ENCODE results near the gene STAC3.

Gene STAC3

GRCh38 chr12:57211791-57212700, 38.9 kb downstream of the STAC3 start:
- DNase-seq (ENCODE audit: insufficient read length): no peak
- no peak for TF ChIP-seq POLR2AphosphoS5 (IDR thresholded peaks at IDR 0.05; ENCODE audit: low read depth, low read length)
- no peak for TF ChIP-seq TAF1 (IDR thresholded peaks at IDR 0.05; ENCODE audit: borderline replicate concordance, low read depth, low read length)
- TF ChIP-seq POLR2A (IDR thresholded peaks at IDR 0.05; ENCODE audit: low read depth, low read length): no peak
- FAIRE-seq: no peak

DNA sequence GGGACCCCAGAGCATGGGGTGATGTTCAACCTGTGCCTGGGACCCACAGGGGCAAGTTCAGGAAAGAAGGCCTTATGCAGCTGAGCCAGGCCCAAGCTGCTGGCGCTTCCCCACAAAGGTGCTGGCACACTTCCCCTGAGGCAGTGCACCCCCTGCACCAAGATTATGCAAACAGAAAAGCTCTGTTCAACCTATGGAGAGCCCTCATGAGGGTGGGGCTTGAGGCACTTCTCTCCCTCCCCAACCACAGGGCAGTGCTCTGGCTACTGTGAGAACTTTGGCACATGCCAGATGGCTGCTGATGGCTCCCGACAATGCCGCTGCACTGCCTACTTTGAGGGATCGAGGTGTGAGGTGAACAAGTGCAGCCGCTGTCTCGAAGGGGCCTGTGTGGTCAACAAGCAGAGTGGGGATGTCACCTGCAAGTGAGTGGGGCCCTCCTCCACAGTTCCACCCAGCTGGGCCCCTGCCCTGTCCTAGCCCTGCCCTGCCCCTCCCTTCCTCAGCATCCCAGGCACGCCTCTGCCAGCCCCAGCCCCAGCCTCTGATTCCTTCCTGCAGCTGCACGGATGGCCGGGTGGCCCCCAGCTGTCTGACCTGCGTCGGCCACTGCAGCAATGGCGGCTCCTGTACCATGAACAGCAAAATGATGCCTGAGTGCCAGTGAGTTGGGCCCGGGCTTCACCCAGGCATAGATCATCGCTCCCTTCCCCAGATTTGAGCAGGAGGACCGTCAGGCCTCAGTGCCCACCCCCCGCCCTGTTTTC, 39.9 kb downstream of the STAC3 start:
- FAIRE-seq (no peak), DNase-seq (ENCODE audit: insufficient read length) (no peak)
- TF ChIP-seq POLR2A (IDR thresholded peaks at IDR 0.05; ENCODE audit: low read depth, low read length) (no peak), TAF1 (IDR thresholded peaks at IDR 0.05; ENCODE audit: borderline replicate concordance, low read depth, low read length) (no peak), POLR2AphosphoS5 (IDR thresholded peaks at IDR 0.05; ENCODE audit: low read depth, low read length) (no peak)

DNA sequence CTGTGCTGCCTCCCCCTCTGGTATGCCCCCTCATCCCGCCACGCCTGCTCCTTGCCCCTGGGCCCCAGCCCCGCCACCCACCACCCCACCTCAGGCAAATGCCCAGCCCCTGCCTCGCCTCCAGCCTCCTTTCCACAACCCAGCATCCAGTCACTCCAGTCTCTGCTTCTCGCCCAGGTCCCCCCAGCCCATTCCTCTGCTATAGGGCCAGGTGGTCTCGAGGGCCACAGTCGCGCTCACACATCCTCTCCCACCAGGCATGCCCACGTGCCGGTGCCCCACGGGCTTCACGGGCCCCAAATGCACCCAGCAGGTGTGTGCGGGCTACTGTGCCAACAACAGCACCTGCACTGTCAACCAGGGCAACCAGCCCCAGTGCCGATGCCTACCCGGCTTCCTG, 40.5 kb downstream of the STAC3 start:
- DNase-seq (ENCODE audit: insufficient read length) (no peak), FAIRE-seq (no peak)
- TF ChIP-seq POLR2A (IDR thresholded peaks at IDR 0.05; ENCODE audit: low read depth, low read length) (no peak), TAF1 (IDR thresholded peaks at IDR 0.05; ENCODE audit: borderline replicate concordance, low read depth, low read length) (no peak), POLR2AphosphoS5 (IDR thresholded peaks at IDR 0.05; ENCODE audit: low read depth, low read length) (no peak)

- DNase-seq (ENCODE audit: insufficient read length) (no peak), FAIRE-seq (no peak)
- TF ChIP-seq POLR2A (IDR thresholded peaks at IDR 0.05; ENCODE audit: low read depth, low read length): no peak
- TF ChIP-seq POLR2AphosphoS5 (IDR thresholded peaks at IDR 0.05; ENCODE audit: low read depth, low read length): no peak
- TF ChIP-seq TAF1 (IDR thresholded peaks at IDR 0.05; ENCODE audit: borderline replicate concordance, low read depth, low read length): no peak
Observed at GRCh38 chr12:57209916-57210315, 41.1 kb downstream of the STAC3 start.

GRCh38 chr12:57208631-57209282, 42.2 kb downstream of the STAC3 start:
- DNase-seq (ENCODE audit: insufficient read length): no peak
- no peak for FAIRE-seq
- no peak for TF ChIP-seq TAF1 (IDR thresholded peaks at IDR 0.05; ENCODE audit: borderline replicate concordance, low read depth, low read length)
- no peak for TF ChIP-seq POLR2AphosphoS5 (IDR thresholded peaks at IDR 0.05; ENCODE audit: low read depth, low read length)
- no peak for TF ChIP-seq POLR2A (IDR thresholded peaks at IDR 0.05; ENCODE audit: low read depth, low read length)

GRCh38 chr12:57207731-57208630, 43.0 kb downstream of the STAC3 start:
- FAIRE-seq (no peak), DNase-seq (ENCODE audit: insufficient read length) (no peak)
- TF ChIP-seq POLR2AphosphoS5 (IDR thresholded peaks at IDR 0.05; ENCODE audit: low read depth, low read length) (no peak), POLR2A (IDR thresholded peaks at IDR 0.05; ENCODE audit: low read depth, low read length) (no peak), TAF1 (IDR thresholded peaks at IDR 0.05; ENCODE audit: borderline replicate concordance, low read depth, low read length) (no peak)

GRCh38 chr12:57205931-57206330, 45.1 kb downstream of the STAC3 start:
- TF ChIP-seq POLR2AphosphoS5 (IDR thresholded peaks at IDR 0.05; ENCODE audit: low read depth, low read length) (no peak), POLR2A (IDR thresholded peaks at IDR 0.05; ENCODE audit: low read depth, low read length) (no peak)
- DNase-seq (ENCODE audit: insufficient read length) (no peak), FAIRE-seq (no peak)

DNA sequence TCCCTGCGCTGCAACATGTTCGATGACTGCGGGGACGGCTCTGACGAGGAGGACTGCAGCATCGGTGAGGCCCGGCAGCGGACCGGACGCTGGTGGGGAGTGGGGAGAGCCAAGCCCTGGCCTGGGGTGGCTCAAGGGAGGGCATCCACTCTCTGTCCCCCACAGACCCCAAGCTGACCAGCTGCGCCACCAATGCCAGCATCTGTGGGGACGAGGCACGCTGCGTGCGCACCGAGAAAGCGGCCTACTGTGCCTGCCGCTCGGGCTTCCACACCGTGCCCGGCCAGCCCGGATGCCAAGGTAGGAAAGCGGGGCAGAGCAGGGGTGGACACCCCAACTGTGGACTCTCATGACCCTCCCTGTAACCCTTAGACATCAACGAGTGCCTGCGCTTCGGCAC, 45.8 kb downstream of the STAC3 start:
- no peak for FAIRE-seq
- no peak for TF ChIP-seq POLR2AphosphoS5 (IDR thresholded peaks at IDR 0.05; ENCODE audit: low read depth, low read length)
- no peak for TF ChIP-seq TAF1 (IDR thresholded peaks at IDR 0.05; ENCODE audit: borderline replicate concordance, low read depth, low read length)
- TF ChIP-seq POLR2A (IDR thresholded peaks at IDR 0.05; ENCODE audit: low read depth, low read length): no peak
- DNase-seq (ENCODE audit: insufficient read length): no peak

GRCh38 chr12:57204454-57204853, 46.5 kb downstream of the STAC3 start:
- DNase-seq (ENCODE audit: insufficient read length): no peak
- FAIRE-seq: no peak
- TF ChIP-seq POLR2A (IDR thresholded peaks at IDR 0.05; ENCODE audit: low read depth, low read length) (no peak), TAF1 (IDR thresholded peaks at IDR 0.05; ENCODE audit: borderline replicate concordance, low read depth, low read length) (no peak), POLR2AphosphoS5 (IDR thresholded peaks at IDR 0.05; ENCODE audit: low read depth, low read length) (no peak)

DNA sequence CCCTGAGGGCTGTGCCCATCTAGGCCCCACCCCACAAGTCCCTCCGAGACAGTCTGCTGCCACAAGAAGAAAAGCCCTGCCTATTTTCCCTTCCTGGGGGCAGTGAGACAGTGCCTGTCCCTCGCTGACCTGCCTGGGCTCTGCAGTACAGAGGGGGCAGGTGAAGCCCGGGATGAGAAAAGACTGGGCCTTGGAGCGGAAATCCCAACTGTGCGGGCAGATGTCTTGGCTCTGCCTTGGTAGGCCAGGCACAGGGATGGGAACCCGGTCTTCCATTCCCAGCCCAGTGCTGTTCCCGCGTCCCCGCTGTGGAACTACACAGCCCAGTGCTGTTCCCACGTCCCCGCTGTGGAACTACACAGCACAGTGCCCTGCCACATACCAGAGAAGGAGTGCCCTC, 47.2 kb downstream of the STAC3 start:
- no peak for TF ChIP-seq POLR2AphosphoS5 (IDR thresholded peaks at IDR 0.05; ENCODE audit: low read depth, low read length)
- TF ChIP-seq POLR2A (IDR thresholded peaks at IDR 0.05; ENCODE audit: low read depth, low read length): no peak
- no peak for TF ChIP-seq TAF1 (IDR thresholded peaks at IDR 0.05; ENCODE audit: borderline replicate concordance, low read depth, low read length)
- no peak for FAIRE-seq
- DNase-seq (ENCODE audit: insufficient read length): no peak

All from GM12892 (cell line).